ENCODE results near the gene SPRR3.

- TF ChIP-seq CTCF (conservative IDR thresholded peaks at IDR 0.05; ENCODE audit: low read depth, low read length) (no peak), EZH2 (IDR thresholded peaks at IDR 0.05; ENCODE audit: borderline replicate concordance, low read depth, low read length, poor library complexity, severe bottlenecking) (no peak)
Measured at GRCh38 chr1:152983234-152983633, 18.3 kb upstream of the SPRR3 start.
